GM19035 (cell line): ENCODE data around the gene MEGF8.
"Not testable (repeated sequence)": the region's sequence is repeated elsewhere in the genome, so short reads cannot be mapped to it uniquely, and the experiment has no call there.

Experiments used
- ATAC-seq: cut with Tn5 transposase; IDR thresholded peaks from one replicate; pipeline ENCODE4 v1.9.1; 2021; ENCODE audit not compliant: unreplicated experiment

The MEGF8 gene

GRCh38 chr19:42328854-42329253, 3.4 kb downstream of the MEGF8 start:
- no peak for ATAC-seq

GRCh38 chr19:42330241-42330711, 4.8 kb downstream of the MEGF8 start:
- ATAC-seq = no peak

- not testable (repeated sequence) for ATAC-seq
These were observed 5.9 kb downstream of the MEGF8 start for GRCh38 chr19:42331333-42331732.

GRCh38 chr19:42332059-42332458, 6.6 kb downstream of the MEGF8 start:
- ATAC-seq = no peak

GRCh38 chr19:42333018-42333417, 7.6 kb downstream of the MEGF8 start:
- ATAC-seq = no peak

GRCh38 chr19:42333975-42334696, 8.7 kb downstream of the MEGF8 start:
- no peak for ATAC-seq

- ATAC-seq = no peak
These were observed 9.4 kb downstream of the MEGF8 start for GRCh38 chr19:42334697-42335373.

GRCh38 chr19:42335374-42335936, 10.0 kb downstream of the MEGF8 start:
- ATAC-seq = no peak

- ATAC-seq = no peak
These were observed 10.5 kb downstream of the MEGF8 start for GRCh38 chr19:42335971-42336370.

- not testable (repeated sequence) for ATAC-seq
These were observed 13.9 kb downstream of the MEGF8 start for GRCh38 chr19:42339126-42339860.

- ATAC-seq = not testable (repeated sequence)
These were observed 14.5 kb downstream of the MEGF8 start for GRCh38 chr19:42339922-42340321.

- ATAC-seq = no peak
These were observed 18.1 kb downstream of the MEGF8 start for GRCh38 chr19:42343344-42344110.

- no peak for ATAC-seq
These were observed 19.0 kb downstream of the MEGF8 start for GRCh38 chr19:42344336-42344893.

- ATAC-seq = no peak
These were observed 19.9 kb downstream of the MEGF8 start for GRCh38 chr19:42345191-42345812.

- no peak for ATAC-seq
These were observed 22.8 kb downstream of the MEGF8 start for GRCh38 chr19:42348211-42348610.

GRCh38 chr19:42349378-42350107, 24.1 kb downstream of the MEGF8 start:
- no peak for ATAC-seq

GRCh38 chr19:42350417-42350816, 25.0 kb downstream of the MEGF8 start:
- no peak for ATAC-seq

- ATAC-seq = no peak
These were observed 25.8 kb downstream of the MEGF8 start for GRCh38 chr19:42351079-42351735.
